Thoracic aorta (tissue), 2 donors: ENCODE data around the gene IL17D. TPM values are rescaled to one million over a fixed set of nuclear protein-coding genes. Genes with fewer than 3 reads are reported as not detected.

ENCODE experiments used
- ATAC-seq: fragments of 150-250 bp; one replicate; pipeline ENCODE4 v1.8.0; 2017; ENCODE audit warnings: low read depth; ENCODE audit not compliant: insufficient number of reproducible peaks, low FRiP score
- DNase-seq: peaks from one replicate; pipeline ENCODE4 v3.0.0-alpha.2; 2020; ENCODE audit warnings: low spot score
- H3K27ac ChIP-seq, 2 donors: fragments of 200-600 bp; sonication (generic); 1 replicate in 1 of 2; 2 replicates in 1 of 2; pipeline ENCODE4 v1.5.1; 2016; ENCODE audit warnings: mild to moderate bottlenecking in 2 of 2, moderate library complexity in 2 of 2
- H3K27me3 ChIP-seq: fragments of 200-600 bp; sonication (generic); replicated peaks from 2 replicates; pipeline ENCODE4 v1.6.0; 2016; ENCODE audit warnings: mild to moderate bottlenecking; ENCODE audit not compliant: insufficient read depth
- H3K36me3 ChIP-seq: fragments of 200-600 bp; sonication (generic); one replicate; pipeline ENCODE4 v1.5.1; 2016
- H3K4me1 ChIP-seq, 2 donors: fragments of 200-600 bp; sonication (generic); 1 replicate in 1 of 2; 2 replicates in 1 of 2; pipeline versions ENCODE4 v1.5.1 to v1.6.0; 2016; ENCODE audit warnings: low read depth in 2 of 2, mild to moderate bottlenecking in 1 of 2; ENCODE audit not compliant: control insufficient read depth in 1 of 2
- H3K4me3 ChIP-seq: fragments of 200-600 bp; sonication (generic); 2 replicates; pipeline ENCODE4 v1.5.1; 2016; ENCODE audit warnings: mild to moderate bottlenecking
- H3K9me3 ChIP-seq: fragments of 200-600 bp; sonication (generic); 2 replicates; pipeline ENCODE4 v1.5.1; 2016
- total RNA-seq, 2 donors: library from RNA; depleted of rRNA; stranded (reverse); fragments of >200 nt; gene quantifications; one replicate each; pipeline versions ENCODE4 v1.1.0 to v1.2.3, GENCODE V29; 2016
- TF ChIP-seq, protein P1 (sequence below): fragments of 200-600 bp; sonication (generic); IDR thresholded peaks from one replicate; pipeline ENCODE4 v1.5.1; 2019; ENCODE audit warnings: antibody characterized with exemption

Gene IL17D
- total RNA-seq, 2 donors from 2014 or later: 6.6 to 10.3 TPM

DNA sequence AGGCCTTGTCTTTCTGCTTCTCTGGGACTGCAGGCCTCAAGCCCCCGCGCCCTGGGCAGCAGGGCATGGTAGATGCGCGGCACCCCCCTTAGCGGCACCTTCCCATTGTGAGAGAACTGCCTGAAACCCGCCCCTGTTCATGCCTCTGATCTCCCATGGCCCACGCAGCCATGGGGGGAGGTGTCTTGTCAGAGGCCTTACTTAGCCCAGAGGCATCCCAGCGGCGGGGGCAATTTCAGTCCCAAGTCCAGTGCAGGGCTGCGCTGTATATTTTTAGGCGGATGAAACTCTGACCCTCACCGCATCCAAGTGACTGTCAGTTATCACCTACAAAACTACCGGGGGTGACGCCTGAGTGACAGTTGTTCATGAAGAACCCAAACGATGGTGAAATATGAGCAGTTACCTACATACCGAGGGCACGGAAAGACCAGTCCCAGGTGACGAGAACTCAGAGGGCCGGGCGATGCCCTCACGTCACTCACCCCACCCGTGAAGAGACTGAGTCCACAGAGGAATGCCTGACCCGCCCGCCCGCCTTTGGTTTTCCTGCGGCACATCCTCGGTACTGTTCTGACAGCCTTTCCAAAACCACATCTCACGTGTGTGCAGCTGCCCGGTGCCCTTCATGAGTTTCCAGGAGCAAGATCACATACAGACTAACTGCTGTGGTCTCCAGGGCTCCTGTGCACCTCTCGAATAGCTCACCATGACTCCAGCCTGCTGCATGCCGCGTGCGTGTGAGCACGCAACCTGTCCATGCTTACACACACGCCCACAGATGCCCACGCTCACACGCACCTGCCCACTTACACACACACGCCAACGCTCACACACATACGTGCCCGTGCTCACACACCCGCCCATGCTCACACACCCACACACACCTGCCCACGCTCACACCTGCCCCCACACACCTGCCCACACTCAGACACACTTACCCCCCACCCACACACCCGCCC is 14.4 kb downstream of the IL17D start:
- DNase-seq: no peak
- ATAC-seq: no peak
- H3K36me3 ChIP-seq: no peaks in the 10 kb centered on the region
- no peak overlapping the region for H3K4me3 ChIP-seq
- no peaks in the 10 kb centered on the region for H3K9me3 ChIP-seq
- no peak overlapping the region for H3K27ac ChIP-seq
- H3K27me3 ChIP-seq: no peaks in the 10 kb centered on the region
- TF ChIP-seq, protein P1, sequence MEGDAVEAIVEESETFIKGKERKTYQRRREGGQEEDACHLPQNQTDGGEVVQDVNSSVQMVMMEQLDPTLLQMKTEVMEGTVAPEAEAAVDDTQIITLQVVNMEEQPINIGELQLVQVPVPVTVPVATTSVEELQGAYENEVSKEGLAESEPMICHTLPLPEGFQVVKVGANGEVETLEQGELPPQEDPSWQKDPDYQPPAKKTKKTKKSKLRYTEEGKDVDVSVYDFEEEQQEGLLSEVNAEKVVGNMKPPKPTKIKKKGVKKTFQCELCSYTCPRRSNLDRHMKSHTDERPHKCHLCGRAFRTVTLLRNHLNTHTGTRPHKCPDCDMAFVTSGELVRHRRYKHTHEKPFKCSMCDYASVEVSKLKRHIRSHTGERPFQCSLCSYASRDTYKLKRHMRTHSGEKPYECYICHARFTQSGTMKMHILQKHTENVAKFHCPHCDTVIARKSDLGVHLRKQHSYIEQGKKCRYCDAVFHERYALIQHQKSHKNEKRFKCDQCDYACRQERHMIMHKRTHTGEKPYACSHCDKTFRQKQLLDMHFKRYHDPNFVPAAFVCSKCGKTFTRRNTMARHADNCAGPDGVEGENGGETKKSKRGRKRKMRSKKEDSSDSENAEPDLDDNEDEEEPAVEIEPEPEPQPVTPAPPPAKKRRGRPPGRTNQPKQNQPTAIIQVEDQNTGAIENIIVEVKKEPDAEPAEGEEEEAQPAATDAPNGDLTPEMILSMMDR: no peak
- H3K4me1 ChIP-seq: peaks cover 22 to 39% of the 10 kb centered on the region in 2 donors

DNA sequence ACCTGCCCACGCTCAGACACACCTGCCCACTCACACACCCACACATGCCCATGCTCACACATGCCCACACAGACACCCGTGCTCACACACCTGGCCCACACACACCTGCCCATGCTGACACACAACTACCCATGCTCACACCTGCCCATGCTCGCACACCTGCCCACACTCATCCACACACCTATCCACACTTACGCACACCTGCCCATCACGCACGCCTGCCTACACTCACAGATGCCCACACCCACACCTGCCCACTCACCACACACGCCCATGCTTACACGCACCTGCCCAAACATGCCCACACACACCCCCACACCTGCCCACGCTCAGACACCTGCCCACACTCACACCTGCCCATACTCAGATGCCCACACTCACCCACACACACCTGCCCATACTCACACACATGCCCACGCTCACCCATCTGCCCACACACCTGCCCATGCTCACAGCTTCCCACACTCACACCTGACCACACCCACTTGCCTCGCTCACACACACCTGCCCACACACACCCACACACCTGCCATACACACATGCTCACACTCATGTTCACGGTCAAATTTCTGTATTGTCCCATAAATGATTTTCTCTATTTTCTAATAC is 15.6 kb downstream of the IL17D start:
- no peaks in the 10 kb centered on the region for H3K9me3 ChIP-seq
- no peak for ATAC-seq
- TF ChIP-seq, protein P1: no peak

DNA sequence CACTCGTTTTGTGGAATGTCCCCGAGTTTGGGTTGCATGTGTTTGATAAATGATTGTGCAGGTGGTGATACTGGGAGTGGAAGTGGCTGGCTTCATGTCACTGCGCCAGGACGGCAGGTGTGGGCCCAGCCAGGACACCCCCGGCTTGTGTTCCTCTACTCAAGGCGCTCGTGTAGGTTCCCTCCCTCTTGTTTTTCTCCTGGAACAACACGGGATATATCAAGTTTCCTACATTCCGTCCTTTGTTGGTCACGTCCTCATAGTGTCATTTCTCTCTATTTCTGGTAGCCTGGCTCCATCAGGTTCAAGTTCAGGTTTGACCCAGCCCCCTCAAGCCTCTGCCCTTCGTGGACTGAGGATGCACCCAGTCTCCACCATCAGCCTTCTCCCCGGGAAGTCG is 16.3 kb downstream of the IL17D start:
- no peaks in the 10 kb centered on the region for H3K36me3 ChIP-seq
- peaks cover 7 to 20% of the 10 kb centered on the region in 2 donors for H3K4me1 ChIP-seq
- H3K9me3 ChIP-seq: no peaks in the 10 kb centered on the region
- ATAC-seq (no peak), DNase-seq (no peak)
- H3K27me3 ChIP-seq: no peaks in the 10 kb centered on the region
- no peak overlapping the region for H3K27ac ChIP-seq
- H3K4me3 ChIP-seq: no peak overlapping the region
- TF ChIP-seq, protein P1: no peak

More for the DNA sequence above, 15.6 kb downstream of the IL17D start:
- no peak overlapping the region for H3K27ac ChIP-seq
- no peak for DNase-seq
- H3K4me1 ChIP-seq: peaks cover 14 to 27% of the 10 kb centered on the region in 2 donors
- no peaks in the 10 kb centered on the region for H3K36me3 ChIP-seq
- H3K4me3 ChIP-seq: no peak overlapping the region
- no peaks in the 10 kb centered on the region for H3K27me3 ChIP-seq

DNA sequence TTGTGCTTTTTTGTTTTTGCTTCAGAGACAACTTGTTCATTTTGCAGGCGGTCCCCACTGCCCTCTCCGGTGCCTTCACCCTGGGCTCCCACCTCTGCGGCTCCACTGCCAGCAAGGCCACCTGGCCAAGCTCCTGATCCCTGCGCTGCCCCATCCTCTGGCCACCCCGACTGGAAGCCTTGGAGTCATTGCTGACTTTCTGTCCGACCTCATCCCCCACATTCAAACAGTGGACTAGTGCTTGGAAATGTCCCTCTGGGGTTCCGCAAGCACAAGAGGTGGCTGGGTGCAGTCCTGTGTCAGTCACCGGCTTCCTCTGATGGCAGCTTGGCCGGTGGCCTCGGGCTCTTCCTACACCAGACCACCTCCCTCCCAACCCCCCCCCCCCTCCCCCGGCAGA is 17.0 kb downstream of the IL17D start:
- no peak overlapping the region for H3K4me3 ChIP-seq
- H3K9me3 ChIP-seq: no peaks in the 10 kb centered on the region
- TF ChIP-seq, protein P1: no peak
- no peak for DNase-seq
- no peaks in the 10 kb centered on the region for H3K36me3 ChIP-seq
- peaks cover 6 to 15% of the 10 kb centered on the region in 2 donors for H3K4me1 ChIP-seq
- H3K27me3 ChIP-seq: no peaks in the 10 kb centered on the region
- no peak for ATAC-seq
- no peak overlapping the region for H3K27ac ChIP-seq

DNA sequence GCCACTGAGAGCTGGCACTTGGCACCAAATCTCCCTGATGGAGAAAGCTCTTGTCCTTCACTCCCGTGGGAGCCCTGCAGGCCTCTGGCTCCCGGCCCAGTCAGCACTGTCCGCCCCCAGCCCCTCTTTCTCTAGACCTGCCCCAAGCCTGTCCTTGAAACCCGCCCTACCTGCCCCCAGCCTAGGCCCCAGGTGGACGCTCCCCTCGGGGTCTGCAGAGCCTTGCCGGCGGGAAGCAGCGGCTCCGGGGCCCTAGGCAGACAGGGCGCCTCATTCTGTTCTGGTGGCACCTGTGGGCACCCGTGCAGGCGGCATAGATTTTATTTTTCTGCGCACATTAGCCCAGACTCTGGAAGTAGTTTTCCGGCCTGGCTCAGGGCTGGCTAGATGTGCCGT is 17.6 kb downstream of the IL17D start:
- DNase-seq: no peak
- Histone ChIP-seq H3K27ac (no peak overlapping the region), H3K9me3 (no peaks in the 10 kb centered on the region), H3K27me3 (no peaks in the 10 kb centered on the region), H3K4me1 (peaks cover 6 to 15% of the 10 kb centered on the region in 2 donors), H3K4me3 (peak overlapping the region; percentile 68), H3K36me3 (no peaks in the 10 kb centered on the region)
- TF ChIP-seq, protein P1: no peak
- no peak for ATAC-seq
